GM12874 (cell line): ENCODE measurements around the gene CARD14.

Experiments
- TF ChIP-seq, protein P1 (sequence below): IDR thresholded peaks from 2 replicates; pipeline ENCODE4 v1.5.1; 2011; ENCODE audit warnings: low read depth, mild to moderate bottlenecking, control low read depth, low read length, moderate library complexity; ENCODE audit not compliant: insufficient read depth

Gene CARD14

DNA sequence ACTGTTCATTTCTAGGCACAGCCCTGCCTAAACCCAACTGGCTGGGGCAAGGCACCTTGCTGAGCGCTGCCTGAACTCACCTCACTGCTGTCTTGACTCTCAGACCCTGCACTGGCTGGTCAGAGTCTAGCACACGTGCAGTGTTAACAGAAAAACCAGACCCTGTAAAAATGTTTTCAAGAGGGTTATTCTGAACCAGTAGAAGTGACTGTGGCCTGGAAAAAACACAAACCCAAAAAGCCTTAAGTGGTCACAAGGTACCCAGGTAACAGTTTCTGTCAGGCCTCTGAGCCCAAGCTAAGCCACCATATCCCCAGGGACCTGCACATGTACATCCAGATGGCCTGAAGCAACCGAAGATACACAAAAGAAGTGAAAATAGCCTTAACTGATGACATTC is 16.8 kb upstream of the CARD14 start:
- TF ChIP-seq, protein P1, sequence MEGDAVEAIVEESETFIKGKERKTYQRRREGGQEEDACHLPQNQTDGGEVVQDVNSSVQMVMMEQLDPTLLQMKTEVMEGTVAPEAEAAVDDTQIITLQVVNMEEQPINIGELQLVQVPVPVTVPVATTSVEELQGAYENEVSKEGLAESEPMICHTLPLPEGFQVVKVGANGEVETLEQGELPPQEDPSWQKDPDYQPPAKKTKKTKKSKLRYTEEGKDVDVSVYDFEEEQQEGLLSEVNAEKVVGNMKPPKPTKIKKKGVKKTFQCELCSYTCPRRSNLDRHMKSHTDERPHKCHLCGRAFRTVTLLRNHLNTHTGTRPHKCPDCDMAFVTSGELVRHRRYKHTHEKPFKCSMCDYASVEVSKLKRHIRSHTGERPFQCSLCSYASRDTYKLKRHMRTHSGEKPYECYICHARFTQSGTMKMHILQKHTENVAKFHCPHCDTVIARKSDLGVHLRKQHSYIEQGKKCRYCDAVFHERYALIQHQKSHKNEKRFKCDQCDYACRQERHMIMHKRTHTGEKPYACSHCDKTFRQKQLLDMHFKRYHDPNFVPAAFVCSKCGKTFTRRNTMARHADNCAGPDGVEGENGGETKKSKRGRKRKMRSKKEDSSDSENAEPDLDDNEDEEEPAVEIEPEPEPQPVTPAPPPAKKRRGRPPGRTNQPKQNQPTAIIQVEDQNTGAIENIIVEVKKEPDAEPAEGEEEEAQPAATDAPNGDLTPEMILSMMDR = no peak

DNA sequence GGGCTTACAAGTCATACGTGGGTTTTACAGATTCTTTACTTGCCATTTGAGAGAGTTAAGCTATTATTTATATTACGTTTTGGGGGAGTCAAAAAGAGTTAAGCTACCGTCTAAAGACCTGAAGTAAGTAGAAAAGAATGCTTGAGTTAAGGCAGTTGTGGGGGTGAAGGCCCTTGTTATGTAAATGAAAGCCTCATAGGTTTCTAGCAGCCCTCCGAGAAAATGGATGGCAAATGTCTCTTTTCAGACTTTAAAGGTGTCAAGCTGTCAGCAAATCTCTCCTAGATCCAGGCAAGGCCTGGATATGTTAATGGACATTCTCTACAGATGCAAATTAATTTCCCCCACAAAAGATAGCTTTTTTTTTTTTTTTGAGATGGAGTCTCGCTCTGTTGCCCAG is 15.7 kb upstream of the CARD14 start:
- TF ChIP-seq, protein P1 = no peak

DNA sequence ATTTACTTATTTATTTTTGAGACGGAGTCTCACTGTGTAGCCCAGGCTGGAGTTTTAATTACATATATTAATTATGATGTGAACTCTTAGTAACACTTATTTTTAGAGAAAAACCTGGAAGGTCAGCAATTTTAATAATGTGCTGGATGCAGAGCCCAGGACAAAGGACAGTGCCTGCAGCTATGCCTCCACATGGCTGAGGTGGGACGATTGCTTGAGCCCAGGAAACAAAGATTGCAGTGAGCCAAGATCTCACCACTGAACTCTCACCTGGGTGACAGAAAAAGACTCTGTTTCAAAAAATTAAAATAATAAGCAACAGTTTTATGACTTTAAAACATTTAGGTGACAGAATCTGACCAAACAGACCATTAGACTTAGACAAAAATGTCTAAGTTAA is 11.0 kb upstream of the CARD14 start:
- TF ChIP-seq, protein P1 = no peak

DNA sequence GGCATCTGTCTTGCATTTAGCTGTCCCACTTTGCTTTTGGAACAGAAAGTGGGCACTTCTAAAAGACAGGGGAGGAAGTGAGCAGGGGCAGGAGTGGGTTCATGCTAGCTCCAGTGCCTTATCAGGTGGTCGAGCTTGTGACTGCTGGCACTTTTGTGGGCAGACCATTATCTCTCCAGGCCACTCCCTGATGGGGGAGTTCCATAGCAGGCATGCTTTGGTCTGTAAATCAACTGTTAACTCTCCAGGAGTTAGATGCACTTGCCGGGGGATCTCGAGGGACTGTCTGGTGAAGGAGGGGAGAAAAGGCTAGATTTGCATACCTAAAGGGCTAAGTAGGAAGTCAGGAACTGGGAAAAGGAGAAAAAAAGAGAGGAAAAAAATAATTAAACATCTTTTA is 9.3 kb upstream of the CARD14 start:
- TF ChIP-seq, protein P1 = no peak

DNA sequence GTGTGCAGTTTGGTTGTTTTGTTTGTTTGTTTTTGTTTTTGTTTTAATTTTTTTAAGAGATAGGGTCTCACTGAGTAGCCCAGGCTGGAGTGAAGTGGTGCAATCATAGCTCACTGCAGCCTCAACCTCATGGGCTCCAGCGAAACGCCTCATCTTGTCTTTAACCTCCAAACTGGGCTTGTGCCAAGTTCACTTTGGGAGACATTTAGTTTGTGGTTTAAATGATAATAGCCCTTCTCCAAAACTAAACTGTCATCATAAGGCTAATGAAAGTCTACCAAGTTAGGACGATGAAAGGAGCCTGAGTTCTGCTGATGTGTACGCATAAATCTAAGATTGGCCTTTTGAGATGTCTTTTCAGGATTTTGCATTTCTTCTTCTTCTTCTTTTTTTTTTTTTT is 6.5 kb upstream of the CARD14 start:
- TF ChIP-seq, protein P1 = no peak

DNA sequence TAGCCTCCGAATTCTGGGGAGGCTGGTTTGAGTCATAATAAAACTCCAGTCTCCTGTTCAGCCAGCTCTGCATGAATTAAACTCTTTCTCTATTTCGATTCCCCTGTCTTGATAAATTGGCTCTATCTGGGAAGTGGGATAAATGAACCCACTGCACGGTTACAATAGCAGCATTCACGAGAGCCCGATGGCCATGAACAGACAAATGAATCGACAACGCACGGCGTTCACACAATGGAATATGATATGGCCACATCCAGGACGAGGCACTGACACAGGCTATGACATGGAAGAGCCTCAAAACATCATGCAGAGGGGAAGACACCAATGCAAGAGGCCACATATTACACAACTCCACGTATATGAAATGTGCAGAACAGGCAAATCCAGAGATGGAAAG is 5.6 kb upstream of the CARD14 start:
- TF ChIP-seq, protein P1 = no peak

DNA sequence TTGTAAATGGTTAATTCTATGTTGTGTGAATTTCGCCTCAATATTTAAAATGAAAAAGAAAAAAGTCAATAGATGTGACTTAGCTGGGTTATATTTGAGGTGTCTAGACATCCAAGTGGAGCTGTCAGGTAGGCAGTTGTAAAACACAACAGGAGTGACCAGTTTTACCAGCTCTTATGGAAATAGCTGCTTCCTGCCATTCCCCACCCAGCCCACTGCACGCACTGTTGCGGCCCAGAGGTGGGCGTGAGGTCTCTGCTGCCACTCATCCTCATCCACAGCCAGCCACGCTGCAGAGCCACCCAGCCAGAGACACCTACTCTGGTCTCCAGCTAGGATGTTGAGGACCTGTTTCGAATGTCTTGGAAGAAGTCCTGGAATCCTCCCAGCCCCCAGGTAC is 3.4 kb upstream of the CARD14 start:
- TF ChIP-seq, protein P1 = no peak

DNA sequence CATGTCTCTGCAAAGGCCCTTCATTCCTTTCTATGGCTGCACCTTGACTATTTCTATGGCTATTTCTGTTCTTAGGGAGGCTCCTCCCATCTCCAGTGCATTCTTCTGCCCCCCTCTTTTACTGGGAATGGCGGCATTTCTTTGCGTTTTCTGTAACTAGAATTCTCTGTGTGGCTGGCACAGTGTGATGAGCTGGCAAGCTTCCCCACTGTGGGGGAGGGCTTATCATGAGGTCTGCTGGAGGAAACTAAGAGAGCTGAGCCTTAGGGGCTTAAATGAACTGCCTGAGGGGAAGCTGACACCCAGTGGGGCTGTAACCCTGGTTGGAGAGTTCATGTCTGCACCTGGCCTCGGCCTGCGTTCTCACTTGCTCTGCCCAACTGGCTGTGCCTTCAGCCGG is 1.5 kb upstream of the CARD14 start:
- TF ChIP-seq, protein P1 = no peak
